Measurements from ENCODE around the gene CHTOP. TPM values are rescaled to one million over a fixed set of nuclear protein-coding genes. Genes with fewer than 3 reads are reported as not detected.
"Not testable (repeated sequence)": the region's sequence is repeated elsewhere in the genome, so short reads cannot be mapped to it uniquely, and the experiment has no call there.

Gene CHTOP
- total RNA-seq, 1 experiment from 2014 or later: 83.9 TPM

DNA sequence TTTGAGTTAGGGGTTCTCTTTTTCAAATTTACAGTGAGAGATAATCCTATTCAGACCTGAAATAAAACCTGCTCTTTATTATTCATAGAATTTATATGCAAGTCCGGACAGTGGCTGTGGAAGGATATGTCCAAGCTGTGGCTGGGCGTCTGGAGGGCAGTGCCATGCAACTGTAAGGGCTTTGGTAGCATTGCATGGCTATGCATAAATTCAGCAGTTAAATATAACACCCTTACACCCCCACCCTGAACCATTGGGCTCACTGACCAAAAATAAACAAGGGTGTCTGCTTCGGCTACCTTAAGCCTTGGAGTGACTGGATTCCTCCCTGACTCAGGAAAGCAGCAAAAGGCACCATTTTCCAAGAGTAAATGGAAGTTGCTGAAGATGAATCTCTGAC lies 5.4 kb downstream of the CHTOP start:
- H3F3A ChIP-seq (ENCODE audit: insufficient read depth, low read depth): peaks cover 53% of the 10 kb centered on the region
- peaks cover 81% of the 10 kb centered on the region for H3K79me2 ChIP-seq (ENCODE audit: low read depth)
- ChIA-PET CTCF (no interaction called here), POLR2A (ENCODE audit: unreplicated experiment) (no interaction called here)
- intact Hi-C loops (cut with micrococcal nuclease; ENCODE audit: unreplicated experiment): no loop called here
- no TSS peak for BruUV-seq (replicated peaks)
- H3K9me2 ChIP-seq (ENCODE audit: insufficient read depth): no peaks in the 10 kb centered on the region
- no peak for DNase-seq
- H4K20me1 ChIP-seq (ENCODE audit: insufficient read depth): peaks cover 41% of the 10 kb centered on the region
- peaks cover 80% of the 10 kb centered on the region for H3K36me3 ChIP-seq (ENCODE audit: low read depth)
- H3K27ac ChIP-seq: no peak overlapping the region
- TF ChIP-seq, protein P1, sequence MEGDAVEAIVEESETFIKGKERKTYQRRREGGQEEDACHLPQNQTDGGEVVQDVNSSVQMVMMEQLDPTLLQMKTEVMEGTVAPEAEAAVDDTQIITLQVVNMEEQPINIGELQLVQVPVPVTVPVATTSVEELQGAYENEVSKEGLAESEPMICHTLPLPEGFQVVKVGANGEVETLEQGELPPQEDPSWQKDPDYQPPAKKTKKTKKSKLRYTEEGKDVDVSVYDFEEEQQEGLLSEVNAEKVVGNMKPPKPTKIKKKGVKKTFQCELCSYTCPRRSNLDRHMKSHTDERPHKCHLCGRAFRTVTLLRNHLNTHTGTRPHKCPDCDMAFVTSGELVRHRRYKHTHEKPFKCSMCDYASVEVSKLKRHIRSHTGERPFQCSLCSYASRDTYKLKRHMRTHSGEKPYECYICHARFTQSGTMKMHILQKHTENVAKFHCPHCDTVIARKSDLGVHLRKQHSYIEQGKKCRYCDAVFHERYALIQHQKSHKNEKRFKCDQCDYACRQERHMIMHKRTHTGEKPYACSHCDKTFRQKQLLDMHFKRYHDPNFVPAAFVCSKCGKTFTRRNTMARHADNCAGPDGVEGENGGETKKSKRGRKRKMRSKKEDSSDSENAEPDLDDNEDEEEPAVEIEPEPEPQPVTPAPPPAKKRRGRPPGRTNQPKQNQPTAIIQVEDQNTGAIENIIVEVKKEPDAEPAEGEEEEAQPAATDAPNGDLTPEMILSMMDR (conservative IDR thresholded peaks at IDR 0.05): no peak
- TF ChIP-seq EZH2 (IDR thresholded peaks at IDR 0.05; ENCODE audit: low read depth): no peak
- no peaks in the 10 kb centered on the region for H3K9me3 ChIP-seq (ENCODE audit: insufficient read depth, low read depth)
- no peak overlapping the region for H3K4me3 ChIP-seq
- H3K4me1 ChIP-seq (replicated peaks; ENCODE audit: insufficient read depth): peaks cover 13% of the 10 kb centered on the region; the same call in 1 of the 2 replicates
- no peaks in the 10 kb centered on the region for H3K27me3 ChIP-seq (ENCODE audit: insufficient read depth, low read depth)
- no peak overlapping the region for H2AFZ ChIP-seq
- no peak overlapping the region for H3K4me2 ChIP-seq

GRCh38 chr1:153640213-153640612 lies 6.3 kb downstream of the CHTOP start:
- intact Hi-C loops (cut with micrococcal nuclease; ENCODE audit: unreplicated experiment); H3K4me3 ChIP-seq; H2AFZ ChIP-seq; H3K9me2 ChIP-seq (ENCODE audit: insufficient read depth); BruUV-seq (replicated peaks); CTCF ChIA-PET; H3K4me2 ChIP-seq; H3K9me3 ChIP-seq (ENCODE audit: insufficient read depth, low read depth); H3K27me3 ChIP-seq (ENCODE audit: insufficient read depth, low read depth); H3K27ac ChIP-seq; DNase-seq: not testable (repeated sequence)
- H3F3A ChIP-seq (ENCODE audit: insufficient read depth, low read depth): peaks cover 59% of the 10 kb centered on the region
- peaks cover 43% of the 10 kb centered on the region for H4K20me1 ChIP-seq (ENCODE audit: insufficient read depth)
- H3K36me3 ChIP-seq (ENCODE audit: low read depth): peaks cover 89% of the 10 kb centered on the region
- H3K4me1 ChIP-seq (replicated peaks; ENCODE audit: insufficient read depth): peaks cover 13% of the 10 kb centered on the region; the same call in 1 of the 2 replicates
- POLR2A ChIA-PET (ENCODE audit: unreplicated experiment): interaction anchor here (0.6 kb wide), 1 partner anchor 24 kb away, joined by 3 read pairs; no protein-coding TSS in a partner anchor
- peaks cover 72% of the 10 kb centered on the region for H3K79me2 ChIP-seq (ENCODE audit: low read depth)

- peaks cover 7% of the 10 kb centered on the region; the same call in 1 of the 2 replicates for H3K4me1 ChIP-seq (replicated peaks; ENCODE audit: insufficient read depth)
- peaks cover 40% of the 10 kb centered on the region for H4K20me1 ChIP-seq (ENCODE audit: insufficient read depth)
- ChIA-PET CTCF (no interaction called here), POLR2A (ENCODE audit: unreplicated experiment) (interaction anchor here (0.6 kb wide), 2 partner anchors 30 to 60 kb away, joined by 3 to 5 read pairs; no protein-coding TSS in a partner anchor)
- no TSS peak for BruUV-seq (replicated peaks)
- H2AFZ ChIP-seq: no peak overlapping the region
- peaks cover 95% of the 10 kb centered on the region for H3K36me3 ChIP-seq (ENCODE audit: low read depth)
- H3K27me3 ChIP-seq (ENCODE audit: insufficient read depth, low read depth): no peaks in the 10 kb centered on the region
- TF ChIP-seq, protein P1 (conservative IDR thresholded peaks at IDR 0.05): no peak
- TF ChIP-seq EZH2 (IDR thresholded peaks at IDR 0.05; ENCODE audit: low read depth): no peak
- no peak for DNase-seq
- no peaks in the 10 kb centered on the region for H3K9me2 ChIP-seq (ENCODE audit: insufficient read depth)
- H3K4me2 ChIP-seq: no peak overlapping the region
- peaks cover 65% of the 10 kb centered on the region for H3K79me2 ChIP-seq (ENCODE audit: low read depth)
- no peaks in the 10 kb centered on the region for H3K9me3 ChIP-seq (ENCODE audit: insufficient read depth, low read depth)
- H3K4me3 ChIP-seq: no peak overlapping the region
- no peak overlapping the region for H3K27ac ChIP-seq
- peaks cover 66% of the 10 kb centered on the region for H3F3A ChIP-seq (ENCODE audit: insufficient read depth, low read depth)
- intact Hi-C loops (cut with micrococcal nuclease; ENCODE audit: unreplicated experiment): no loop called here
Observed at GRCh38 chr1:153640861-153641260, 7.0 kb downstream of the CHTOP start.

- intact Hi-C loops (cut with micrococcal nuclease; ENCODE audit: unreplicated experiment): no loop called here
- H3K9me3 ChIP-seq (ENCODE audit: insufficient read depth, low read depth): no peaks in the 10 kb centered on the region
- no peak overlapping the region for H2AFZ ChIP-seq
- H3F3A ChIP-seq (ENCODE audit: insufficient read depth, low read depth): peaks cover 70% of the 10 kb centered on the region
- no peak for DNase-seq
- POLR2A ChIA-PET (ENCODE audit: unreplicated experiment): no interaction called here
- H4K20me1 ChIP-seq (ENCODE audit: insufficient read depth): peaks cover 32% of the 10 kb centered on the region
- CTCF ChIA-PET: no interaction called here
- H3K27me3 ChIP-seq (ENCODE audit: insufficient read depth, low read depth): no peaks in the 10 kb centered on the region
- H3K79me2 ChIP-seq (ENCODE audit: low read depth): peaks cover 52% of the 10 kb centered on the region
- BruUV-seq (replicated peaks): no TSS peak
- H3K4me1 ChIP-seq (replicated peaks; ENCODE audit: insufficient read depth): no peaks in the 10 kb centered on the region
- TF ChIP-seq EZH2 (IDR thresholded peaks at IDR 0.05; ENCODE audit: low read depth): no peak
- TF ChIP-seq, protein P1 (conservative IDR thresholded peaks at IDR 0.05): no peak
- H3K4me3 ChIP-seq: no peak overlapping the region
- no peak overlapping the region for H3K4me2 ChIP-seq
- no peak overlapping the region for H3K27ac ChIP-seq
- H3K36me3 ChIP-seq (ENCODE audit: low read depth): peaks cover 88% of the 10 kb centered on the region
- no peaks in the 10 kb centered on the region for H3K9me2 ChIP-seq (ENCODE audit: insufficient read depth)
Observed at GRCh38 chr1:153642161-153642560, 8.3 kb downstream of the CHTOP start.

Data from PC-9 (cell line).